SKM-1 treated with dmso at 0.1 percent for 144 hours (cell line): ENCODE results near the gene KATNIP.

Source experiments
- DNase-seq: peaks from one replicate; lab custom pipeline; 2025; ENCODE audit not compliant: unreplicated experiment; lab: John Stamatoyannopoulos, UW

Gene KATNIP

GRCh38 chr16:27549746-27550581, at the start of gene KATNIP, which contains the start of gene GTF3C1:
TSS of gene KATNIP (plus strand) at chr16:27550144. CDS start at chr16:27550171, 27 bp downstream.
TSS of gene GTF3C1 (minus strand) at chr16:27549913. CDS start at chr16:27549890, 23 bp downstream.
- DNase-seq: peak; percentile 97

GRCh38 chr16:27500801-27501200, 49.1 kb upstream of the KATNIP start:
- no peak for DNase-seq

GRCh38 chr16:27503662-27504061, 46.3 kb upstream of the KATNIP start:
- DNase-seq: no peak

GRCh38 chr16:27505297-27506236, 44.4 kb upstream of the KATNIP start:
- no peak for DNase-seq

- no peak for DNase-seq
Measured at GRCh38 chr16:27506771-27507170, 43.2 kb upstream of the KATNIP start.

DNA sequence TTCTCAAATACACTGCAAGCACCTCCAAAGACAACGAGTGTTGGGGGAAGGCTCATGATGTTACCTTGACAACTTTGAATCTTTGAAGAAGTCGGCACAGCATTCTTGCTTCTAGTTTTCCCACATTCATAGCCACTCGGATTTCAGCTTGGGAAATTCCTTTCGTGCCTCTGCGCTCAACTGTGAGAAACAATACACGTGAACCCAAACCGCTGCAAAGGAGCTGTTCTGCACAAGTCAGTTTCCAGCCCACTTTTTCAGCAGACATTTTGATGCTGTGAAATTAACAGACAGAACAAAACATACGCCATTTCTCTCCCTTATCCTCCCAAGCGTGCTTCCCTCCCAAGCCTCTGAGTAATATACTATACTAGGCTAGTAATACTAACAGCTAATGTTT, 41.5 kb upstream of the KATNIP start:
- no peak for DNase-seq

DNA sequence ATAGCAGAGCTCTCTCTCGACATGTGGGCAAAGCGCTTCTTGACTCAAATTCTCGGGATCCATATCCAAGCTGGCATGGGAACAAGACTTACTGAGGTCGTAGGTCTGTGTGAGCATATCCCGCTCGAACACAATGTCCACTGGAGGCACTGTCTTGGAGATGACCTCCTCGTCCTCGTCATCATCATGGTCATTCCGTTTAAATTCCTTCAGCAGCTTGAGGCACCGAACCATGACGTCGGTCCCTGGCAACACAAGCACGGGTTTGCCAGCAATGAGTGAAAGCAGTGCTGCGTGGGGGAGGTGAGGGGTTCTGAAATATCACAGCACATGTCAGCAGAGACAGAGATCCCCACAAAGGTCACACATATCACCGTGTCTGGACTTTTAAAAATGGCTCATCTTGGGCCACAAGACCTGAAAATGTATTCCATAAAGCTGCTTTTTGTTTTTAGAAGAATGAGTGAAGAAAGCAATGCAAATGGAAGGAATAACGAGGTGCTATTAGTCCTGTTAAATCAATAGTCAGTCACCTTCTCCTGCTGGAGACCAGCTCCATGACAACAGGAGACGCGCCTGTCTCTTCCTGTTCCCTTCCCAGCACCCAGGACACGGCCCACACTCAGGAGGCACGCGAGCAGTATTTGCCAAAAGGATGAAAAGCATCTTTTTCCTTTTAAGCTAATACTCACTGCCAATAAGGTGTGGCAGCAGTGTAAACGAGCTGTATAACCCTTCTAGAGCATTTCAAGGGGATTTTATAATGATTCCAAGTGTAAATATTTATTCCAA, 38.1 kb upstream of the KATNIP start:
- DNase-seq: no peak

DNA sequence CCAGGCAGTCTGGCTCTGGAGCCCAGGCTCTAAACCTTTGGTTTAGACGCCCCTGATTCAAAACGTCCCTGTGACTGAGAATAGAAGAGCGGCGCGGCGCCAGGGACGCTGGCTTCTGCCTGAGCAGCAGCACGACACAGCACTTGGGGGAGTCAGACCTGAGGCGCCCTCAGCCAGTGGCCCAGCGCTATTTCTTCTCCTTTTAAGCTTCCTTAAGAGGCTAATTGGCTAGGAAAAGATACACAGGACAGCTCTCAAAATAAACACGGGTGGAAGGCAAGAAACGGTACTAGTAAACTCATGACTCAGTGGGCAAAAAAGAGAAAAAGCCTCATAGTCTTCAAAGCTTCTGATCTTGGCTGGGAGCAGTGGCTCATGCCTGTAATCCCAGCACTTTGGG, 35.1 kb upstream of the KATNIP start:
- no peak for DNase-seq

DNA sequence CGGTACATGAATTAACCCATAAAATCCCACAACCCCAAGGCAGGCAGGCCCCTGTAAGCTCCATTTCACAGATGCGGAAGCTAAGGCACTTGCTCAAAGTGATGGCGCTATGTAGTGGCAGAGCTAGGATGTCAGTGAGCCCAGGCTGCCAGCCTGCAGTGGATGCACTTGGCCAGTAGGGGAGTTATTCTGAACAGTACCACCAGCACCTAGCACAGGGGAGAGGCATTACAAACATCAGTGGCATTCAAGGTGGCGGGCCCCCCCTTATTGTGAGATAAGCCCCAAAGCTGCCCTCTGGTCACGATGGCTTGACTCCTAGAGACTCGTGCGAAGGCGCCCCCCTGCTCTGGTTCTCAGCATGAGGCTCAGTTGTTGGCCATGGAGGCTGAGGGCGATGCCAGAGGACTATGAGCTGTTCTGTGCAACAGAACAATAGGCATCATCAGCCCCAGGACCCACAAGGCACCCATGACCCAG, 34.0 kb upstream of the KATNIP start:
- peak; percentile 19 for DNase-seq

GRCh38 chr16:27516365-27516764, 33.6 kb upstream of the KATNIP start:
- DNase-seq: no peak

- DNase-seq: no peak
Measured at GRCh38 chr16:27517664-27518063, 32.3 kb upstream of the KATNIP start.

DNA sequence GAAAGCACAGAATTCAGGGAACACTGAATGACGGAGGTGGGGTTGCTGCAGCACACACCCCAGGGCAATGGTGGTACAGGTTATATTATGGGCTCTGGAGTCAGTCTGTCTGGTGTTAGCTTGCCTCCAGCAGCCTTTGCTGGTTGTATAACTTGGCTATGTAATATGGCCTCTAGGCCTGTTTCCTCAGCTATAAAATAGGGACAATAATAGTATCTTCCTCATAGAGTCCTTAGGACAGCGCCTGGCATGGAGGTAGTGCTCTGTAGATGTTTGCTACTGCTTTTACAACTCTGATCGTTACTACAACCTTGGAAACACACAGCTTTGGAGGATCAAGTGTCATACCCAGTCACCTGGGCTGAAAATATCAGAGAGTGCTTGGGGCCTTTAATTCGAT, 31.7 kb upstream of the KATNIP start:
- DNase-seq: no peak

DNA sequence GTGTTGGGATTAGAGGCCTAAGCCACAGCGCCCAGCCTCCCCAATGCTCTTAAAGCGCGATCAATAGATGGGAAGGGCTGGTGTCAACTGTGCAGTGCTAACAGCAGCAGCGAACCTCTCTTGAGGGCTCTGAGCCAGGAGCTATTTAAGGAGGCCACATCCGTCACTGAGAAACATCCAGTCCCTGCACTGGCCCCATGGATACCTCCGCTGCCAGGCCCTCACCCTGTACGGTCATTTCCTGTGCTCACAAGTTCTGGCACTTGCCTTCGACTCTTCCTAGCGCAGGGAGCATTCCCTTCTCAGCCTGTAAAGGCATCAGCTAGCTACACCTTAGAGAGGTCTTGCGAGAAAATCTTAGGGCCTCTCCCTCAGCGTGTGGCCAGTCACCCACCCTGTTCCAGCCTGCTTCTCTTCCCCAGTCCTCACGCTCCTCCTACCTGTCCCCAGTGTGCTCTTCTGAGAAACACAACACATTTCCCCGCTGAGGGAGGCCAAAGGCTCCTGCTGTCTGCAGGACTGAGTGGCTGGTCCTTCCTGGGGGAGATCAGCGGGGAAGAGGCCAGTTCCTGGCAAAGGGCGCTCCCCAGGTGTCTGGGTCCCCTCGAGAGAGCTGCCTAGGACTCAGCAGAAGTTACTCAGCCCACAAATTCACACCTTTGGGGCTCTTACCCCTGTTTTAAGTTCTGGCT, 28.8 kb upstream of the KATNIP start:
- no peak for DNase-seq

DNA sequence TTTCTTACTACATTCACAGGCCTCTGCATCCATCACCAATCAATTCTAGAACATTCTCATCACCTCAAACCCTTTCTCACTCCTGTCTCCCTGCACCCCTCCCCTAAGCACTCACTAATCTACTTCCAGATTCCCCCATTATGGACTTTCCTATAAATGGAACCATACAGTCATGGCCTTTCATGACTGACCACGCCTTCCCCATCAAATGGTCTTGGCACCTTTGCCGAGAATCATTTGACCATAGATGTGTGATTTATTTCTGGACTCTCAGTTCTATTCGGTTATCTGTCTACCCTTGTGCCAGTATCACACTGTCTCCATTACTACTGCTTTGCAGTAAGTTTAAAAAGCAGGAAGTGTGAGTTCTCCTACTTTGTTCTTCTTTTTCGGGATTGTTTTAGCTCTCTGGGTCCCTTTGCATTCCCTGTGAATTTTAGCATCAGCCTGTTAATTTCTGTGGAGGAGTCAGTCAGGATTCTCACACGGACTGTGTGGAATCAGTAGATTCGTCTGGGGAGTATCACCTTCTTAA, 27.7 kb upstream of the KATNIP start:
- DNase-seq: no peak

DNA sequence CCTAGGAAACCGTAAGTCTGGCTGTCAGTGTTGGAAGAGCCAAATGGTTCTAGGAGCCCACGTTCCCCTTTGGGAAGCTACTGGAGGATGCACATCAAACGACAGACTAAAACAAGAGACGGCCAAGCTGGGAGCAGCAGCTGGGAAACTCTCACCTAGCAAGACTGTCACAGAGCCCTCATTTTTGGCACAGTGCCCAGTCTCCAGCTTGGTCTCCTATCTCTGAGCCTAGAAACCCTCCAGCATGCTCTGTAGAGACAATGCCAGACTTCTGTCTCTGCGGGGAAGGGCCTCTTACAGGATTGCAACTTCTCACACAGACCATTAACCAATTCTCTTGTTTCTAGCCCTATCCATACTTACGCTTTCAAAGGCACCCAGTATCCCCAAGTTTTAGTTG, 23.8 kb upstream of the KATNIP start:
- DNase-seq: no peak

GRCh38 chr16:27528294-27528693, 21.6 kb upstream of the KATNIP start:
- no peak for DNase-seq

- no peak for DNase-seq
Measured at GRCh38 chr16:27529962-27530361, 20.0 kb upstream of the KATNIP start.

GRCh38 chr16:27531186-27531585, 18.8 kb upstream of the KATNIP start:
- DNase-seq: no peak

DNA sequence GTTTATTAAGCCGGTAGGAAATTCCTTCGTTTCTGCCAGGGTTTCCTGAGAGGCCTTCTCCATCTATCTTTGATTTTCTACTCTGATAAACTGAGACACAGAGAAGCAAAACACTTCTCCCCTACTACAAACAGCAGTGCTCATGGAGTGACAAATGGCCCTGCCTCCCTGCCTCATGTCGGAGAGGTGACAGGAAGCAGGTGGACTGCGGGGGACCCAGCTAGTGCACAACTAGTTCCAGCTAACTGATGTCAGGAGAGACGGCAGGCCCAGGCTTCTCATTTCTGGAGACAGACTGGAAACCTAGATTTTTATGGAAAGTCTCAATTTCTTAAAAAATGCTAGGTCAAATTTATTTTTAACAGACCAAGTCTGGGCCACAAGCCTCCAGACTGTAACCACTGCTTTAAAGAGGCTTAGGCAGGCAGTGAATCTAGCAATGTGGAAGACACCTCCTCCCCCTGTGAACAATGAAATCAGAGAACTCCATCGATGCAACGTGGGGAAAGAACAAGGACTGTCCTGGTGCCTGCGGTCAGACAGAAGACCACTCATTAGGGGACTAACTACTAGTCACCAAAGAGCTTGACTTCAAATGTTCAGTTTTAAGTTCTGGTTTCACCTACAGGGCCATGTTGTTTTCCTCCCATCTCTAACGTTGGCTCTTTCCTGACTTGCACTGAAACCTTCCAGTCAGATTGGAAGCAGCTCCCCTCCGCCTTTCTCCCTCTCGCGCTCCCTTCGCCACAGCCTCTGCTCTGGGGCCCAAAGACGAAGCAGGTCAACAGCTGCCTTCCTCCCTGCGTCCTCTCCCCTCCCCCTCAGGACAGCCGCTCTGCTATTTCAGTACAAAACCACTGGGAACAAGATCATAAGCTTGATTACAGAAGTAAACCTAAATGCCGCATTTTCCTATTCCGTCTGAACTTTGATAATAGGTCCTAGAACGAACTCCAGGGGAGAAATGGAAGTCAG, 17.8 kb upstream of the KATNIP start:
- DNase-seq: no peak
